ENCODE results near the gene SLAMF9. TPM values are rescaled to one million over a fixed set of nuclear protein-coding genes. Genes with fewer than 3 reads are reported as not detected.

Gene SLAMF9
- total RNA-seq, 6 experiments from 2014 or later: 0.68 to 2.2 (median 1.6) TPM; not detected in 2

DNA sequence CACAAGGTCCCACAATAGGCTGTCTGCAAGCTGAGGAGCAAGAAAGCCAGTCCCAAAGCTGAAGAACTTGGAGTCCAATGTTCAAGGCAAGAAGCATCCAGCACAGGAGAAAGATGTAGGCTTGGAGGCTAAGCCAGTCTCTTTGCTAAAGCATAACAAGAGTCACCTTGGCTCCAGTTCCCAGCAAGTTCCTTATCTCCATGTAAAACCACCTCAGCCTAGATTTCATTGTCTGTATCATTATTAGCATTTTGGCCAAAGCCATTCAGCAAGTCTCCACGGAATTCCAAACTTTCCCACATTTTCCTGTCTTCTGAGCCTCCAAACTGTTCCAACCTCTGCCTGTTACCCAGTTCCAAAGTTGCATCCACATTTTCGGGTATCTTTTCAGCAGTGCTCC is 40.9 kb upstream of the SLAMF9 start:
- Histone ChIP-seq H3K27ac (no peak overlapping the region), H3K36me3 (no peaks in the 10 kb centered on the region), H3K4me3 (no peak overlapping the region), H3K27me3 (no peaks in the 10 kb centered on the region), H3K9me3 (no peaks in the 10 kb centered on the region), H3K4me1 (peaks cover 0 to 11% (median 5%) of the 10 kb centered on the region in 4 donors)
- no peak for TF ChIP-seq POLR2A (IDR thresholded peaks at IDR 0.05)
- TF ChIP-seq, protein P1, sequence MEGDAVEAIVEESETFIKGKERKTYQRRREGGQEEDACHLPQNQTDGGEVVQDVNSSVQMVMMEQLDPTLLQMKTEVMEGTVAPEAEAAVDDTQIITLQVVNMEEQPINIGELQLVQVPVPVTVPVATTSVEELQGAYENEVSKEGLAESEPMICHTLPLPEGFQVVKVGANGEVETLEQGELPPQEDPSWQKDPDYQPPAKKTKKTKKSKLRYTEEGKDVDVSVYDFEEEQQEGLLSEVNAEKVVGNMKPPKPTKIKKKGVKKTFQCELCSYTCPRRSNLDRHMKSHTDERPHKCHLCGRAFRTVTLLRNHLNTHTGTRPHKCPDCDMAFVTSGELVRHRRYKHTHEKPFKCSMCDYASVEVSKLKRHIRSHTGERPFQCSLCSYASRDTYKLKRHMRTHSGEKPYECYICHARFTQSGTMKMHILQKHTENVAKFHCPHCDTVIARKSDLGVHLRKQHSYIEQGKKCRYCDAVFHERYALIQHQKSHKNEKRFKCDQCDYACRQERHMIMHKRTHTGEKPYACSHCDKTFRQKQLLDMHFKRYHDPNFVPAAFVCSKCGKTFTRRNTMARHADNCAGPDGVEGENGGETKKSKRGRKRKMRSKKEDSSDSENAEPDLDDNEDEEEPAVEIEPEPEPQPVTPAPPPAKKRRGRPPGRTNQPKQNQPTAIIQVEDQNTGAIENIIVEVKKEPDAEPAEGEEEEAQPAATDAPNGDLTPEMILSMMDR (IDR thresholded peaks at IDR 0.05): no peak
- ATAC-seq (no peak), DNase-seq (no peak)
- intact Hi-C loops (cut with DNase I): no loop called here
- WGBS (ENCODE audit: insufficient coverage, low coverage, low lambda C conversion rate, missing lambda C conversion rate): 70% methylated on average over 2 of the region's 2 CpGs

DNA sequence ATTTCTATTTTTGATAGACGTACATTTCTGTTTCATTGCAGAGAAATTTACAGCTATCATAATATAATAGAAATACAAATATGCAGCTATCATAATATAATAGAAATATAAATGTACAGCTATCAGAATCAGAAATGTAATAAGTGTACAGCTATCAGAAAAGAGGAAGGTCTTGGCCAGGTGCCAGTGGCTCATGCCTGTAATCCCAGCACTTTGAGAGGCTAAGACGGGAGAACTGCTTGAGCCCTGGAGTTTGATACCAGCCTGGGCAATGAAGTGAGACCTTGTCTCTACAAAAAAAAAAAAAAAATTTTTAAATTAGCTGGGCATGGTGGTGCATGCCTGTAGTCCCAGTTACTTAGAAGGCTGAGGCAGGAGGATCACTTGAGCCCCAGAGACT is 39.9 kb upstream of the SLAMF9 start:
- H3K27ac ChIP-seq: no peak overlapping the region
- no peaks in the 10 kb centered on the region for H3K36me3 ChIP-seq
- intact Hi-C loops (cut with DNase I): no loop called here
- TF ChIP-seq POLR2A (IDR thresholded peaks at IDR 0.05): no peak
- TF ChIP-seq, protein P1 (IDR thresholded peaks at IDR 0.05): no peak
- DNase-seq: no peak
- no peaks in the 10 kb centered on the region for H3K27me3 ChIP-seq
- ATAC-seq: no peak
- 55% methylated on average over 2 of the region's 2 CpGs for WGBS (ENCODE audit: insufficient coverage, low coverage, low lambda C conversion rate, missing lambda C conversion rate)
- no peak overlapping the region for H3K4me3 ChIP-seq
- no peaks in the 10 kb centered on the region for H3K9me3 ChIP-seq
- peaks cover 0 to 11% (median 5%) of the 10 kb centered on the region in 4 donors for H3K4me1 ChIP-seq

DNA sequence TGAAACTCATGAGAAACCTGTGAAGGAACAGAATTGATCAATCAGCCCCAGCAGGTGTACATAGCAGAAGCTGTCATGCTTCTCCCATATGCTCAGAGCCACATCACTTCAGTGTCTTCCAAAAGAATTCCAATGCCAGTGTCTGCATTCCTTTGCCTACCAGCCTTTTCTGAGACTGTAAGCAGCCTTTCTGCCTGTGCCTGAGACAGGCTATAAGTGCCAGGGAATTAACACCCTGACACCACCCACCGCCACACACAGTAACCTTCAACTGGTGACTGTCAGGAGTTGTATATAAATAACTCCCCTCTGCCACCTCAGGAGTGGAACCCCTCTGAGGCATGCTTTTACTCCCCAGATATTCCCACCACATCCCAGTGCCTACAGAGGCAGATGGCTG is 38.1 kb upstream of the SLAMF9 start:
- Histone ChIP-seq H3K27ac (peak overlapping the region; percentile 21 to 71 (median 36)), H3K9me3 (no peaks in the 10 kb centered on the region), H3K36me3 (no peaks in the 10 kb centered on the region), H3K27me3 (no peaks in the 10 kb centered on the region), H3K4me3 (no peak overlapping the region), H3K4me1 (peaks cover 0 to 11% (median 5%) of the 10 kb centered on the region in 4 donors)
- intact Hi-C loops (cut with DNase I): no loop called here
- WGBS (ENCODE audit: insufficient coverage, low coverage, low lambda C conversion rate, missing lambda C conversion rate): no CpG with 5 or more reads among the region's 1 CpG
- TF ChIP-seq POLR2A (IDR thresholded peaks at IDR 0.05): no peak
- TF ChIP-seq, protein P1 (IDR thresholded peaks at IDR 0.05): no peak
- no peak for DNase-seq
- peak; percentile 38 to 65 (median 58) for ATAC-seq

DNA sequence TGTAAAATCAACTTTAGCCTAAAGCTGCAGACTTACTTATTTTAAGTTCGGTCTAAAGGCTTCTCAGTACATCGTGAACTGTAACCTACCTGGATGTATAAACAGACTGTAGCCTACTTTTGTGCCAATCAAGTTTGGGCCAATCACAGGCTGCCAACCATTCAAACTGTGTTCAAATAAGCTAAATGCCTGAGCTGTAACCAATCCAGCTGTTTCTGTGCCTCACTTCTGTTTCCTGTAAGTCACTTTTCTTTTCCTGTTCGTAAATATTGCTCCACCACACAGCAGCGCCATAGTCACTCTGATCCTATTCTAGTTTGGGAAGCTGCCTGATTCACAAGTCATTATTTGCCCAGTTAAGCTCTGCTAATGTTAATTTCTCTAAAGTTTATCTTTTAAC is 37.5 kb upstream of the SLAMF9 start:
- intact Hi-C loops (cut with DNase I): no loop called here
- H3K9me3 ChIP-seq: no peaks in the 10 kb centered on the region
- peak; percentile 93 to 96 (median 95) for ATAC-seq
- no peaks in the 10 kb centered on the region for H3K36me3 ChIP-seq
- H3K27ac ChIP-seq: peak overlapping the region; percentile 21 to 71 (median 36)
- DNase-seq: peak in 2 of 3 donors; percentile 61 to 78
- TF ChIP-seq POLR2A (IDR thresholded peaks at IDR 0.05): peak; percentile 72
- TF ChIP-seq, protein P1 (IDR thresholded peaks at IDR 0.05): no peak
- peak overlapping the region in 2 of 3 donors; percentile 31 to 39 for H3K4me3 ChIP-seq
- 3% methylated on average over 4 of the region's 4 CpGs for WGBS (ENCODE audit: insufficient coverage, low coverage, low lambda C conversion rate, missing lambda C conversion rate)
- H3K27me3 ChIP-seq: no peaks in the 10 kb centered on the region
- H3K4me1 ChIP-seq: peaks cover 0 to 11% (median 5%) of the 10 kb centered on the region in 4 donors

DNA sequence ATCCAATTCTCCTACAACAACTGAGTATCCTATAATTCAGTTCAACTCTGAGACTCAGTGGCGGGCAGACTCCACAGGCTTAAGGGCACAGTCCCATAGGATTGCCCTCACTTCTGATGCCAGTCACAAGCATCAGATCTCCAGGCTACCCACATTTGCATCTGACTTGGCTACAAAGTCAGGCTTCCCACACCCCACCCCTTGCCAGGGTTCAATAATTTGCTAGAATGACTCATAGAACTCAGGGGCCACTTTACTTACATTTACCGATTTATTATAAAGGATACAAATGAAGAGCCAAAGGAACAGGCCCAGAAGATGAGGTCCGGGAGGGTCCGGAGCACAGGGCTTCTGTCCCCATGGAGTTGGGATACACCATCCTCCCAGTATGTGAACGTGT is 36.0 kb upstream of the SLAMF9 start:
- no peak overlapping the region for H3K4me3 ChIP-seq
- no peaks in the 10 kb centered on the region for H3K36me3 ChIP-seq
- TF ChIP-seq, protein P1 (IDR thresholded peaks at IDR 0.05): no peak
- TF ChIP-seq POLR2A (IDR thresholded peaks at IDR 0.05): no peak
- H3K27ac ChIP-seq: no peak overlapping the region
- no peaks in the 10 kb centered on the region for H3K27me3 ChIP-seq
- intact Hi-C loops (cut with DNase I): no loop called here
- ATAC-seq: no peak
- WGBS (ENCODE audit: insufficient coverage, low coverage, low lambda C conversion rate, missing lambda C conversion rate): 82% methylated on average over 3 of the region's 5 CpGs
- H3K4me1 ChIP-seq: peaks cover 0 to 16% (median 5%) of the 10 kb centered on the region in 4 donors
- no peaks in the 10 kb centered on the region for H3K9me3 ChIP-seq
- no peak for DNase-seq

All from right lobe of liver (tissue), 6 donors.